Adrenal gland (tissue), 5 donors: ENCODE measurements around the gene TXLNG.

Source experiments
- POLR2A ChIP-seq, 2 donors: fragments of 450-650 bp; IDR thresholded peaks; one replicate each; pipeline ENCODE4 v1.6.1; 2017; ENCODE audit warnings: antibody characterized with exemption in 2 of 2, mild to moderate bottlenecking in 2 of 2, moderate library complexity in 1 of 2
- TF ChIP-seq, protein P1 (sequence below), 6 experiments: fragments of 450-650 bp in 4 of 6; fragments of 200-600 bp in 2 of 6; sonication (generic) in 1 of 6; IDR thresholded peaks; 1 replicate in 5 of 6; 2 replicates in 1 of 6; pipeline versions ENCODE4 v1.5.1 to v1.8.0; 2016 to 2021; ENCODE audit warnings: antibody characterized with exemption in 6 of 6, mild to moderate bottlenecking in 2 of 6, moderate library complexity in 1 of 6
- donor health status: DM: no; HTN: no; CAD: no.

DNA sequence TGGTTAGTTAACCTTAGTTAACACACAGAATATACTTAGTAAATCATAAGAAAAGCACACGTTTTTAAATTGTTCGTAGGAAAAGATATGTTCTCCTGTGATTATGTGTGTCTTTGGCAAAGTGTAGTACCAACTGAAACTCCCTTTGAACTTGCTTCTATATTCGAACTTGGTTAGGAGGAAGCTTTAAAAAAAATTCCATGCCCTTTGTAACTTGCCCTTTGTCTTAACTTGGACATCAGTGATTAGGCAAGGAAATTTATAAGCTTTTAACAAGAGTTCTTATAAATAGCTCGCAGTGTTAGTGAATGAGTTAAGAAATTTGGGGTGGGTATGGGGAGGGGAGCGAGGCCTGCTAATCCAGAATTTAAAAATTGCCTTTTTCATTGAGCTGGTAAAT, 33.4 kb downstream of the TXLNG start:
- TF ChIP-seq, protein P1, sequence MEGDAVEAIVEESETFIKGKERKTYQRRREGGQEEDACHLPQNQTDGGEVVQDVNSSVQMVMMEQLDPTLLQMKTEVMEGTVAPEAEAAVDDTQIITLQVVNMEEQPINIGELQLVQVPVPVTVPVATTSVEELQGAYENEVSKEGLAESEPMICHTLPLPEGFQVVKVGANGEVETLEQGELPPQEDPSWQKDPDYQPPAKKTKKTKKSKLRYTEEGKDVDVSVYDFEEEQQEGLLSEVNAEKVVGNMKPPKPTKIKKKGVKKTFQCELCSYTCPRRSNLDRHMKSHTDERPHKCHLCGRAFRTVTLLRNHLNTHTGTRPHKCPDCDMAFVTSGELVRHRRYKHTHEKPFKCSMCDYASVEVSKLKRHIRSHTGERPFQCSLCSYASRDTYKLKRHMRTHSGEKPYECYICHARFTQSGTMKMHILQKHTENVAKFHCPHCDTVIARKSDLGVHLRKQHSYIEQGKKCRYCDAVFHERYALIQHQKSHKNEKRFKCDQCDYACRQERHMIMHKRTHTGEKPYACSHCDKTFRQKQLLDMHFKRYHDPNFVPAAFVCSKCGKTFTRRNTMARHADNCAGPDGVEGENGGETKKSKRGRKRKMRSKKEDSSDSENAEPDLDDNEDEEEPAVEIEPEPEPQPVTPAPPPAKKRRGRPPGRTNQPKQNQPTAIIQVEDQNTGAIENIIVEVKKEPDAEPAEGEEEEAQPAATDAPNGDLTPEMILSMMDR (IDR thresholded peaks at IDR 0.05): no peak
- no peak for TF ChIP-seq POLR2A (IDR thresholded peaks at IDR 0.05)
